ENCODE results near the gene PTMS.

PTMS gene

GRCh38 chr12:6772726-6773589 is 6.8 kb downstream of the PTMS start:
- DNase-seq = no peak

- no peak for DNase-seq
These were observed 7.6 kb downstream of the PTMS start for GRCh38 chr12:6773590-6774351.

GRCh38 chr12:6774499-6775062 is 8.4 kb downstream of the PTMS start:
- no peak for DNase-seq

GRCh38 chr12:6775185-6776174 is 9.3 kb downstream of the PTMS start:
- no peak for DNase-seq

GRCh38 chr12:6777386-6777785 is 11.2 kb downstream of the PTMS start:
- no peak for DNase-seq

- no peak for DNase-seq
These were observed 12.0 kb downstream of the PTMS start for GRCh38 chr12:6778217-6778573.

- DNase-seq = peak; percentile 78 to 89
These were observed 12.7 kb downstream of the PTMS start for GRCh38 chr12:6778574-6779550.

GRCh38 chr12:6779708-6780432 is 13.7 kb downstream of the PTMS start:
- no peak for DNase-seq

GRCh38 chr12:6780573-6780972 is 14.4 kb downstream of the PTMS start:
- DNase-seq = no peak

GRCh38 chr12:6782119-6782518 is 16.0 kb downstream of the PTMS start:
- no peak for DNase-seq

GRCh38 chr12:6782850-6783566 is 16.8 kb downstream of the PTMS start:
- no peak for DNase-seq

- DNase-seq = no peak
These were observed 17.7 kb downstream of the PTMS start for GRCh38 chr12:6783828-6784227.

GRCh38 chr12:6784296-6784695 is 18.1 kb downstream of the PTMS start:
- DNase-seq = no peak

GRCh38 chr12:6784761-6785160 is 18.6 kb downstream of the PTMS start:
- DNase-seq = no peak

GRCh38 chr12:6786416-6787094 is 20.4 kb downstream of the PTMS start:
- DNase-seq = no peak

- no peak for DNase-seq
These were observed 21.1 kb downstream of the PTMS start for GRCh38 chr12:6787309-6787708.

GRCh38 chr12:6788972-6789924 is 23.1 kb downstream of the PTMS start, which contains the start of gene CD4:
CD4 (plus strand) TSS chr12:6789528; CDS start chr12:6800139, 10,611 bp downstream.
- DNase-seq = no peak

All from SW 1271 (cell line).